Activated CD4-positive, alpha-beta T cell treated with anti-CD3 and anti-CD28 coated beads, Interleukin-10, Interleukin-2, amounts not matched to agents 100 ng/mL and 50 ng/mL, durations not matched to agents 16 hours and 8 hours (primary cell): ENCODE measurements around the gene TELO2.

ENCODE experiments used
- DNase-seq: peaks from one replicate; pipeline ENCODE4 v3.0.0-alpha.2; 2020

TELO2 gene

GRCh38 chr16:1481906-1482835, 11.0 kb upstream of the TELO2 start:
- no peak for DNase-seq

DNA sequence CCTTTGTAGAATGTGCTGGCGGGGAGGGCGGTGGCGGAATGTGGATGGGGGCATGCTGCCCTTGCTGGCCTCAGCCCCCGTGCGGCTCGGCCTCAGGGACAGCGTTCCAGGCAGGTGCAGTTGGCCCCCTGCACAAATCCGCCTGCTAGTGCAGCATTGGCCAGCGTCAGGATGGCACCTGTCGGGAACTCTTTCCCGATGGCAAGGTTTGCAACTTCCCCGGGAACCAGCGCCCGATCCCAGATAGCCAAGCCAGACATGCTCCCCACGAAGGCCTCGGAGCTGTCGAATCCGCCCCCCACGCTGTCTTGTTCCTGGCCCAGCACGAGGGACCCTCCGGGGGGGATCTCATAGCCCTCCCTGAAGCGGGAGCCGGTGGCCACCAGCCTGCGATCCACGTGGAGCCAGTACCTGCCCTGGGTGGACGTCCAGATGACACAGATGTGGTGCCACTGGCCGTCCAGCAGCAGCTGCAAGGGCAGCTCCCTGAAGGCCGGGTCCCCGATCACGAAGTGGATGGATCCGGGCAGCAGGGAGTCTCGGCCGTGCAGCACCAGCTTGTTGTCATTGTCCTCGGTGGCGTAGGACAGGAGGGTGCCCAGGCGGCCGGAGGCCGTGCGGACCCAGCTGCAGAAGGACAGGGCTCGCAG, 7.2 kb upstream of the TELO2 start:
- no peak for DNase-seq

GRCh38 chr16:1486551-1487390, 6.4 kb upstream of the TELO2 start:
- no peak for DNase-seq

DNA sequence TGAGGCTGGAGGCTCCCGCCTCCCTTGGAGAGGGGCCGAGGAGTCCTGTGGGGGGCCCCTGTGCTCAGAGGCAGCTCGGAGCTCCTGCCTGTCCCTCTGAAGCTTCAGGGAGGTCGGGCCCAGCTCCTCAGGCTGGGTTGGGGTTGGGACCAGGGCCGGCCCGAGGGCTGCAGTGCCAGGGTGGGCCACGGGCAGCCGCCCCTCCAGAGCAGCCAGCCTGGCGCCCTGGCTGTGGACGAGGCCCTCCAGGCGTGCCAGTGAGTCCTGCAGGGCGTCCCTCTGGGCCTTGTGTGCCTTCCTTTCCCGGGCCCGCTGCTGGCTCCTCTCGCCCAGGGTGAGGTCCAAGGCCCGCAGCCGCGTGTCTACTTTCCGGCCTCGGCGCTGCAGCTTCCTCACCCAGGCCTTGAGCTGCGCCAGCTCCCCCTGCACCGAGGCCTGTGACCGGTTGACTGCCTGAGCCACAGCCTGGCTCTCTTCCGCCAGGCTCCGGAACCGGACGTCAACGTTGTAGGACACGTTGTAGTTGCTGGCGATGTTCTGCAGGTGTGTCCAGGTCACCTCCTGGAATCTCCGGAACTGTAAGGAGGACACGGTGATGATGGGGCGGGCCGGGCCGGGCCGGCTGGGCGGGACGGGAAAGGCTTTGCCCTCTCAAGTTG, 5.6 kb upstream of the TELO2 start:
- no peak for DNase-seq

- no peak for DNase-seq
These were observed 5.0 kb upstream of the TELO2 start for GRCh38 chr16:1488054-1488601.

DNA sequence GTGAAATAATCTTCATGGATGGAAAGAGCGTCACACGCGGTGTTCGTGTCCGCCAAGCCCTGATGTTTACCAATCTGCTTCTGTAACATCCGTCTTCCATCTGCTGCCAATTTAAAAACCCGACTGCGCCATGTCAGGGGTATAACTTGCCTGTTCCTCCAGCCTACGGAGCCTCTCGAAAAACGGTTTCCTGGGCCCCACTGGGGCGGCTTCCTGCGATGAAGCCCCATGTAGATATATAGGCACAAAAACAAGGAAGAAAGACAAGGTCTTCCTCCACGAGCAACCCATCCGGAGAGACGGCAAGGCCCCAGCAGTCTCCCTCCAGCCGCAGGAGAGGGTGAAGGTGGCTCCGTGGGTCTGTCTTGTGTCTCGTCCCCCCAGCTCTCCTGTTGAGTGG, 4.5 kb upstream of the TELO2 start, which contains the start of gene PTX4:
Gene PTX4 (minus strand): TSS at position 326 of the 400 bp plus-strand sequence. CDS start 35 bp downstream, at position 291.
- DNase-seq: no peak

DNA sequence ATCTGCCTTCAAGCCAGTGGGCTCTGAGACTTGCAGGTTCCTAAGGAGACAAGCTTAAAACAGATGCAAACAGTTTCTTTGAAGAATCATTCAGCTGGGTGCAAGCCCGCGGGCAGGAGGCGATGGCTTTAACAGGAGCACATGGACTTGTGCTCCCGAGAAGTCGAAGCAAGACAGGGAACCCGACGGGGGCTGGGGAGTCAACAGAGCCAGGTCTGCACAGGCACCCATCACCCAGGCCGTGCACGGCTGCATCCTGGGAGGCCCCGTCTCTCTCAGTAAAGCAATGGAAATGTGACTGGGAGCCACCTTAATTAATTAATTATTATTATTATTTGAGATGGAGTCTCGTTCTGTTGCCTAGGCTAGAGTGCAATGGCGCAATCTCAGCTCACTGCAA, 4.1 kb upstream of the TELO2 start:
- DNase-seq: no peak

GRCh38 chr16:1491327-1491726, 1.8 kb upstream of the TELO2 start:
- no peak for DNase-seq

DNA sequence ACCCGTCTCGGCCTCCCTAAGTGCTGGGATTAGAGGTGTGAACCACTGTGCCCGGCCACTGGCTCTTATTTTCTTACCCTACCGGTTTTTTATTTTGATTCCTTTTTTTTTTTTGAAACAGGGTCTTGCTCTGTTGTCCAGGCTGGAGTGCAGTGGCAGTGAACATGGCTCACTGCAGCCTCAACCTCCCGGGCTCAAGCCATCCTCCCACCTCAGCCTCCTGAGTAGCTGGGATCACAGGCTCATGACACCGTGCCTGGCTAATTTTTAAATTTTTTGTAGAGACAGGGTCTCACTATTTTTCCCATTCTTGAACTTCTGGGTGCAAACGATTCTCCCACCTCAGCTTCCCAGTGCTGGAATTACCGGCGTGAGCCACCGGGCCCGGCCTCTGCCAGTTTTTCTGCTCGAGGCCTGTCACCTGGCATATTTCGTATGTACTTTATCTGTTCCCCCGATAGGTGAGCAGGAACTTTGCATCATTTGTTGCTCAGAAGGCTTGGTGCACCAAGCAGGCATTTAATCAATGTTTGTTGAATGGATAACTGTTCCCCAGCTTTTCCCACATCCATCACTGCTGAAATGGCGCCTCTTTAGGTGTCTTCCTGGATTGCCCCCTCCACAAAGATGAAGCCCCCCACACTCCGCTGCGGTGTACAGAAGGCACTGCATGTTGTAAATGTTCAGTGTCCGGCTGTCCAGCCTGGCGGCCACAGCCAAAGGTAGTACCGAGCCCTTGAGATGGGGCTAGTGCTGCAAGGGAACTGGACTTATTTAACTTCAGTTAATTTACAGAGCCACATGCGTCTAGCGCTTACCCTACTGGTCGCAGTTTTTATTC, 858 bp upstream of the TELO2 start:
- DNase-seq: no peak

GRCh38 chr16:1493746-1494094, 560 bp downstream of the TELO2 start:
- peak; percentile 37 for DNase-seq

DNA sequence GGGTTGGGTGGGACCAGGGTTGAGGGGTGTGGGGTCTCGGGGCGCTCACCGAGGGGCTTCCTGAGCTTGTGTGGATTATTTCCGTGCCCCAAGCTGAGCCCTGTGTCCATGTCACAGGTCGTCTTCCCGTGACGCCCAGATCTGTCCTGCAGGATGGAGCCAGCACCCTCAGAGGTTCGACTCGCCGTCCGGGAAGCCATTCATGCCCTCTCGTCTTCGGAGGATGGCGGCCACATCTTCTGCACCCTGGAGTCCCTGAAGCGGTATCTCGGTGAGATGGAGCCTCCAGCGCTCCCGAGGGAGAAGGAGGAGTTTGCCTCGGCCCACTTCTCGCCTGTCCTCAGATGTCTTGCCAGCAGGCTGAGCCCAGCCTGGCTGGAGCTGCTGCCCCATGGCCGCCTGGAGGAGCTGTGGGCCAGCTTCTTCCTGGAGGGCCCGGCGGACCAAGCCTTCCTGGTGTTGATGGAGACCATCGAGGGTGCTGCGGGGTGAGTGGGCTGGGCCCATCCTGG, 1.0 kb downstream of the TELO2 start:
- DNase-seq: no peak

- DNase-seq: no peak
These were observed 1.6 kb downstream of the TELO2 start for GRCh38 chr16:1494711-1495110.

- no peak for DNase-seq
These were observed 2.2 kb downstream of the TELO2 start for GRCh38 chr16:1495211-1495888.

GRCh38 chr16:1495889-1496262, 2.7 kb downstream of the TELO2 start:
- no peak for DNase-seq

DNA sequence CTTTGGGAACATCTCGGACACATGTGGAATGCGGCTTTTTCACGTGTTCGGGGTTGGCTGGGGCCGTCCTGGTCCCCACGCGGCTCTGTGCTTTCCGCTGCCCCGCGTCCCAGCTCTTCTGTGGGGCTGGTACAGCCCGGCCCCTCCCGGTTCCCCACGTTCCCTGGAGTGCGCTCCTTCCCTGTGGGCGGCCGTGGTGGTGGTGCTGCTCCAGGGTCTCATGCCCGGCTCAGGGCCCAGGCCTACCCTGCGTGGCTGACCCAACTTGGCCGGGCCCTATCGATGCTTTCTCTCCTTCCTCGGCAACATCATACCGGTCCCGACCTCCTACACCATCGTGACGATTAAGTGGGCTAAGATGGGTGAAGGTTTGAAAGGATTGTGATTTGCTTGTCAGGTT, 3.3 kb downstream of the TELO2 start:
- DNase-seq: no peak

- DNase-seq: no peak
These were observed 3.9 kb downstream of the TELO2 start for GRCh38 chr16:1497014-1497598.

GRCh38 chr16:1498899-1499676, 5.9 kb downstream of the TELO2 start:
- no peak for DNase-seq

- DNase-seq: no peak
These were observed 6.8 kb downstream of the TELO2 start for GRCh38 chr16:1499756-1500464.
